Right lobe of liver (tissue), 4 donors: ENCODE data around the gene FAIM2.

Source experiments
- CTCF ChIP-seq, 4 donors: fragments of 200-600 bp in 3 of 4; fragments of 450-650 bp in 1 of 4; IDR thresholded peaks; one replicate each; pipeline versions ENCODE4 v1.5.1 to v1.8.0; 2016 to 2022; ENCODE audit warnings: antibody characterized with exemption in 4 of 4, mild to moderate bottlenecking in 2 of 4
- POLR2A ChIP-seq: fragments of 450-650 bp; IDR thresholded peaks from one replicate; pipeline ENCODE4 v1.6.1; 2017; ENCODE audit warnings: antibody characterized with exemption, mild to moderate bottlenecking
- donor health status: DM: no; HTN: no; CAD: no.
- donor health status: DM: no; HTN: no; CAD: no.
- donor health status: DM: no; HTN: yes; CAD: no.

GRCh38 chr12:49922349-49923034 is 18.8 kb upstream of the FAIM2 start:
- no peak for TF ChIP-seq CTCF (IDR thresholded peaks at IDR 0.05)
- TF ChIP-seq POLR2A: no peak
